ENCODE data around the gene EHMT1.

The EHMT1 gene

GRCh38 chr9:137726764-137727163 is 108.0 kb downstream of the EHMT1 start:
- H3F3A ChIP-seq (ENCODE audit: insufficient read depth, low read length) = no peaks in the 10 kb centered on the region
- H3K36me3 ChIP-seq (ENCODE audit: insufficient read depth, low read length) = peaks cover 87% of the 10 kb centered on the region
- H3K27me3 ChIP-seq (ENCODE audit: insufficient read depth, low read length) = no peaks in the 10 kb centered on the region
- H3K27ac ChIP-seq (ENCODE audit: low read depth, low read length, poor library complexity, severe bottlenecking) = no peak overlapping the region
- H3K9me3 ChIP-seq (ENCODE audit: low read length) = no peaks in the 10 kb centered on the region
- H3K4me2 ChIP-seq (ENCODE audit: low read length) = no peak overlapping the region
- H2AFZ ChIP-seq (ENCODE audit: low read length) = no peak overlapping the region
- no peak overlapping the region for H3K4me3 ChIP-seq (ENCODE audit: low read depth, low read length, poor library complexity, severe bottlenecking)
- H4K20me1 ChIP-seq (ENCODE audit: insufficient read depth, low read length) = no peaks in the 10 kb centered on the region
- H3K9ac ChIP-seq (ENCODE audit: low read length) = no peak overlapping the region
- TF ChIP-seq, protein P1, sequence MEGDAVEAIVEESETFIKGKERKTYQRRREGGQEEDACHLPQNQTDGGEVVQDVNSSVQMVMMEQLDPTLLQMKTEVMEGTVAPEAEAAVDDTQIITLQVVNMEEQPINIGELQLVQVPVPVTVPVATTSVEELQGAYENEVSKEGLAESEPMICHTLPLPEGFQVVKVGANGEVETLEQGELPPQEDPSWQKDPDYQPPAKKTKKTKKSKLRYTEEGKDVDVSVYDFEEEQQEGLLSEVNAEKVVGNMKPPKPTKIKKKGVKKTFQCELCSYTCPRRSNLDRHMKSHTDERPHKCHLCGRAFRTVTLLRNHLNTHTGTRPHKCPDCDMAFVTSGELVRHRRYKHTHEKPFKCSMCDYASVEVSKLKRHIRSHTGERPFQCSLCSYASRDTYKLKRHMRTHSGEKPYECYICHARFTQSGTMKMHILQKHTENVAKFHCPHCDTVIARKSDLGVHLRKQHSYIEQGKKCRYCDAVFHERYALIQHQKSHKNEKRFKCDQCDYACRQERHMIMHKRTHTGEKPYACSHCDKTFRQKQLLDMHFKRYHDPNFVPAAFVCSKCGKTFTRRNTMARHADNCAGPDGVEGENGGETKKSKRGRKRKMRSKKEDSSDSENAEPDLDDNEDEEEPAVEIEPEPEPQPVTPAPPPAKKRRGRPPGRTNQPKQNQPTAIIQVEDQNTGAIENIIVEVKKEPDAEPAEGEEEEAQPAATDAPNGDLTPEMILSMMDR (IDR thresholded peaks at IDR 0.05; ENCODE audit: low read length) = no peak
- no peak for TF ChIP-seq EZH2 (IDR thresholded peaks at IDR 0.05; ENCODE audit: borderline replicate concordance, low read length)
- H3K79me2 ChIP-seq (ENCODE audit: insufficient read depth, low read length) = peaks cover 18% of the 10 kb centered on the region
- H3K4me1 ChIP-seq (ENCODE audit: insufficient read depth, low read length, severe bottlenecking) = no peaks in the 10 kb centered on the region
- no peaks in the 10 kb centered on the region for H3K9me2 ChIP-seq (ENCODE audit: low read depth, low read length)

DNA sequence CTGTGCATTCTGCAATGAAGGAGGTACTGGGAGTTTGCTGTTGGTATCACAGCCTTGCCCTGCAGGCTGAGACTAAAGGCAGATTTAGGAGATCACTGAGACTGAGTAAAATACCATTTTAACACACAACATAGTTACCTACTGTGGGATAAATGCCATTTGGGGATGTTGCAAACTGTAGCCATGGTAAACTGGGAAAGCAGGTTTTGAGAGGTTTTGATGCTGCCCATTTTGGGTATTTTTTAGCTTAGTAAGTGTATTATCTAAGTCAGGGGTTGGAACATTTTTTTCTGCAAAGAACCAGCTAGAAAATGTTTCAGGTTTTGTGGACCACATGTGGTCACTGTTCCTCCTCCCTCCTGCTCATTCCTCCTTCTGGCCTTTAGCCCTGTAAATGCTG is 108.9 kb downstream of the EHMT1 start:
- Histone ChIP-seq H3K27me3 (ENCODE audit: insufficient read depth, low read length) (no peaks in the 10 kb centered on the region), H3K4me2 (ENCODE audit: low read length) (no peak overlapping the region), H3K4me3 (ENCODE audit: low read depth, low read length, poor library complexity, severe bottlenecking) (no peak overlapping the region), H3K79me2 (ENCODE audit: insufficient read depth, low read length) (peaks cover 9% of the 10 kb centered on the region; the same call in 1 of the 2 replicates), H2AFZ (ENCODE audit: low read length) (no peak overlapping the region), H3K9me3 (ENCODE audit: low read length) (no peaks in the 10 kb centered on the region), H3K36me3 (ENCODE audit: insufficient read depth, low read length) (peaks cover 90% of the 10 kb centered on the region), H3K4me1 (ENCODE audit: insufficient read depth, low read length, severe bottlenecking) (no peaks in the 10 kb centered on the region), H3K9me2 (ENCODE audit: low read depth, low read length) (no peaks in the 10 kb centered on the region), H3F3A (ENCODE audit: insufficient read depth, low read length) (no peaks in the 10 kb centered on the region), H3K9ac (ENCODE audit: low read length) (no peak overlapping the region), H3K27ac (ENCODE audit: low read depth, low read length, poor library complexity, severe bottlenecking) (no peak overlapping the region), H4K20me1 (ENCODE audit: insufficient read depth, low read length) (no peaks in the 10 kb centered on the region)
- TF ChIP-seq EZH2 (IDR thresholded peaks at IDR 0.05; ENCODE audit: borderline replicate concordance, low read length) = no peak
- TF ChIP-seq, protein P1 (IDR thresholded peaks at IDR 0.05; ENCODE audit: low read length) = no peak

- no peak overlapping the region for H3K4me3 ChIP-seq (ENCODE audit: low read depth, low read length, poor library complexity, severe bottlenecking)
- H3K9me3 ChIP-seq (ENCODE audit: low read length) = no peaks in the 10 kb centered on the region
- TF ChIP-seq EZH2 (IDR thresholded peaks at IDR 0.05; ENCODE audit: borderline replicate concordance, low read length) = no peak
- TF ChIP-seq, protein P1 (IDR thresholded peaks at IDR 0.05; ENCODE audit: low read length) = no peak
- no peaks in the 10 kb centered on the region for H3K27me3 ChIP-seq (ENCODE audit: insufficient read depth, low read length)
- no peak overlapping the region for H3K27ac ChIP-seq (ENCODE audit: low read depth, low read length, poor library complexity, severe bottlenecking)
- H2AFZ ChIP-seq (ENCODE audit: low read length) = no peak overlapping the region
- no peaks in the 10 kb centered on the region for H4K20me1 ChIP-seq (ENCODE audit: insufficient read depth, low read length)
- H3K4me2 ChIP-seq (ENCODE audit: low read length) = no peak overlapping the region
- H3K4me1 ChIP-seq (ENCODE audit: insufficient read depth, low read length, severe bottlenecking) = no peaks in the 10 kb centered on the region
- no peaks in the 10 kb centered on the region for H3F3A ChIP-seq (ENCODE audit: insufficient read depth, low read length)
- H3K9me2 ChIP-seq (ENCODE audit: low read depth, low read length) = no peaks in the 10 kb centered on the region
- H3K36me3 ChIP-seq (ENCODE audit: insufficient read depth, low read length) = peaks cover 97% of the 10 kb centered on the region
- no peak overlapping the region for H3K9ac ChIP-seq (ENCODE audit: low read length)
- H3K79me2 ChIP-seq (ENCODE audit: insufficient read depth, low read length) = peaks cover 5% of the 10 kb centered on the region; the same call in 1 of the 2 replicates
Measured at GRCh38 chr9:137728444-137729311, 109.9 kb downstream of the EHMT1 start.

Measured in OCI-LY1 (cell line).